PC-9 (cell line): ENCODE data around the gene FKTN. TPM values are rescaled to one million over a fixed set of nuclear protein-coding genes. Genes with fewer than 3 reads are reported as not detected.
"Not testable (repeated sequence)": the region's sequence is repeated elsewhere in the genome, so short reads cannot be mapped to it uniquely, and the experiment has no call there.

Source experiments
- BruUV-seq: library from RNA; stranded (reverse); fragments of 400-500 nt; replicated peaks from 2 replicates; lab custom pipeline; 2021; lab: Mats Ljungman, UMichigan
- CTCF ChIA-PET: fragments of 300-600 bp; sonication (Branson Sonifier 250); formaldehyde crosslinking; loops from one replicate; lab custom pipeline; 2022; ENCODE audit warnings: antibody characterized with exemption; lab: Charles Lee
- POLR2A ChIA-PET: fragments of 300-600 bp; sonication (Branson Sonifier 250); formaldehyde crosslinking; loops from one replicate; lab custom pipeline; 2022; ENCODE audit warnings: antibody characterized with exemption; ENCODE audit not compliant: unreplicated experiment; lab: Charles Lee
- DNase-seq, 2 experiments: peaks; one replicate each; pipeline versions ENCODE4 v3.0.0 to v3.0.0-alpha.2; 2015 to 2022; ENCODE audit warnings: mixed read lengths in 1 of 2
- H2AFZ ChIP-seq: fragments of 200-600 bp; sonication (generic); 2 replicates; pipeline ENCODE4 v1.8.1; 2017; ENCODE audit warnings: antibody characterized with exemption
- H3F3A ChIP-seq: fragments of 200-600 bp; sonication (generic); 2 replicates; pipeline ENCODE4 v1.8.1; 2017; ENCODE audit warnings: antibody characterized with exemption, mild to moderate bottlenecking, low read depth; ENCODE audit not compliant: insufficient read depth
- H3K27ac ChIP-seq: fragments of 200-600 bp; sonication (generic); 2 replicates; pipeline ENCODE4 v1.6.1; 2016; ENCODE audit warnings: mixed run types
- H3K27me3 ChIP-seq: fragments of 200-600 bp; sonication (generic); 2 replicates; pipeline ENCODE4 v1.6.1; 2016; ENCODE audit warnings: low read depth, mixed run types; ENCODE audit not compliant: insufficient read depth
- H3K36me3 ChIP-seq: fragments of 200-600 bp; sonication (generic); 2 replicates; pipeline ENCODE4 v1.6.1; 2016; ENCODE audit warnings: low read depth, mixed run types
- H3K4me1 ChIP-seq: fragments of 200-600 bp; sonication (generic); replicated peaks from 2 replicates; pipeline ENCODE4 v1.6.1; 2016; ENCODE audit warnings: mixed run types; ENCODE audit not compliant: insufficient read depth
- H3K4me2 ChIP-seq: fragments of 200-600 bp; sonication (generic); 2 replicates; pipeline ENCODE4 v1.6.1; 2017; ENCODE audit warnings: mixed run types
- H3K4me3 ChIP-seq: fragments of 200-600 bp; sonication (generic); 2 replicates; pipeline ENCODE4 v1.6.1; 2016; ENCODE audit warnings: mixed run types
- H3K79me2 ChIP-seq: fragments of 200-600 bp; sonication (generic); 2 replicates; pipeline ENCODE4 v1.6.1; 2017; ENCODE audit warnings: low read depth, mixed run types
- H3K9me2 ChIP-seq: fragments of 200-600 bp; sonication (generic); 2 replicates; pipeline ENCODE4 v1.8.1; 2017; ENCODE audit warnings: mild to moderate bottlenecking; ENCODE audit not compliant: insufficient read depth
- H3K9me3 ChIP-seq: fragments of 200-600 bp; sonication (generic); 2 replicates; pipeline ENCODE4 v1.8.1; 2016; ENCODE audit warnings: low read depth; ENCODE audit not compliant: insufficient read depth
- H4K20me1 ChIP-seq: fragments of 200-600 bp; sonication (generic); 2 replicates; pipeline ENCODE4 v1.8.1; 2017; ENCODE audit not compliant: insufficient read depth
- EZH2 ChIP-seq: fragments of 200-600 bp; sonication (generic); IDR thresholded peaks from 2 replicates; pipeline ENCODE4 v1.8.0; 2017; ENCODE audit warnings: antibody characterized with exemption, low read depth
- intact Hi-C: fragments of 100-400 bp; cut with micrococcal nuclease; formaldehyde crosslinking; loops from one replicate; pipeline ENCODE4 v1.10.0; 2022; ENCODE audit not compliant: unreplicated experiment
- total RNA-seq: library from RNA; stranded (reverse); gene quantifications from 2 replicates; pipeline ENCODE4 v1.2.3, GENCODE V29; 2021
- TF ChIP-seq, protein P1 (sequence below): fragments of 200-600 bp; sonication (generic); conservative IDR thresholded peaks from 2 replicates; pipeline ENCODE4 v1.6.1; 2017; ENCODE audit warnings: mixed run types, antibody characterized with exemption, mild to moderate bottlenecking, moderate library complexity

FKTN gene
- total RNA-seq, 1 experiment from 2014 or later: 32.3 TPM

GRCh38 chr9:105511446-105511845, 46.5 kb upstream of the FKTN start:
- H3K27ac ChIP-seq: no peak overlapping the region
- H3K4me2 ChIP-seq: no peak overlapping the region
- BruUV-seq: no TSS peak
- no peaks in the 10 kb centered on the region for H4K20me1 ChIP-seq
- H3K9me3 ChIP-seq: no peaks in the 10 kb centered on the region
- H2AFZ ChIP-seq: no peak overlapping the region
- ChIA-PET POLR2A (no interaction called here), CTCF (no interaction called here)
- DNase-seq: no peak
- H3K4me3 ChIP-seq: no peak overlapping the region
- TF ChIP-seq EZH2: no peak
- TF ChIP-seq, protein P1, sequence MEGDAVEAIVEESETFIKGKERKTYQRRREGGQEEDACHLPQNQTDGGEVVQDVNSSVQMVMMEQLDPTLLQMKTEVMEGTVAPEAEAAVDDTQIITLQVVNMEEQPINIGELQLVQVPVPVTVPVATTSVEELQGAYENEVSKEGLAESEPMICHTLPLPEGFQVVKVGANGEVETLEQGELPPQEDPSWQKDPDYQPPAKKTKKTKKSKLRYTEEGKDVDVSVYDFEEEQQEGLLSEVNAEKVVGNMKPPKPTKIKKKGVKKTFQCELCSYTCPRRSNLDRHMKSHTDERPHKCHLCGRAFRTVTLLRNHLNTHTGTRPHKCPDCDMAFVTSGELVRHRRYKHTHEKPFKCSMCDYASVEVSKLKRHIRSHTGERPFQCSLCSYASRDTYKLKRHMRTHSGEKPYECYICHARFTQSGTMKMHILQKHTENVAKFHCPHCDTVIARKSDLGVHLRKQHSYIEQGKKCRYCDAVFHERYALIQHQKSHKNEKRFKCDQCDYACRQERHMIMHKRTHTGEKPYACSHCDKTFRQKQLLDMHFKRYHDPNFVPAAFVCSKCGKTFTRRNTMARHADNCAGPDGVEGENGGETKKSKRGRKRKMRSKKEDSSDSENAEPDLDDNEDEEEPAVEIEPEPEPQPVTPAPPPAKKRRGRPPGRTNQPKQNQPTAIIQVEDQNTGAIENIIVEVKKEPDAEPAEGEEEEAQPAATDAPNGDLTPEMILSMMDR: no peak
- no peaks in the 10 kb centered on the region for H3K79me2 ChIP-seq
- intact Hi-C loops: no loop called here
- no peaks in the 10 kb centered on the region for H3F3A ChIP-seq
- no peaks in the 10 kb centered on the region for H3K27me3 ChIP-seq
- H3K9me2 ChIP-seq: no peaks in the 10 kb centered on the region
- no peaks in the 10 kb centered on the region for H3K4me1 ChIP-seq
- H3K36me3 ChIP-seq: no peaks in the 10 kb centered on the region

DNA sequence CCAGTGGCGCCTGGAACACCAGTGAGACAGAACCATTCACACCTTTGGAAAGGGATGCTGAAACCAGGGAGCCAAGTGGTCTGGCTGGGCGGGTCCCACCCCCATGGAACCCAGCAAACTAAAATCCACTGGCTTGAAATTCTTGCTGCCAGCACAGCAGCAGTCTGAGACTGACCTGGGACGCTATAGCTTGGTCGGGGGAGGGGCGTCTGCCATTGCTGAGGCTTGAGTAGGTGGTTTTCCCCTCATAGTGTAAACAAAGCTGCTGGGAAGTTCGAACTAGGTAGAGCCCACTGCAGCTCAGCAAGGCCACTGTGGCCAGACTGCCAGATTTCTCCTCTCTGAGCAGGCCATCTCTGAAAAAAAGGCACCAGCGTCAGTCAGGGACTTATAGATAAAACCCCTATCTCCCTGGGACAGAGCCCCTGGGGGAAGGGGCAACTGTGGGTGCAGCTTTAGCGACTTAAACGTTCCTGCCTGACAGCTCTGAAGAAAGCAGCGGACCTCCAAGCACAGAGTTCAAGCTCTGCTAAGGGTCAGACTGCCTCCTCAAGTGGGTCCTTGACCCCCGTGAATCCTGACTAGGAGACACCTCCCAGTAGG, 42.0 kb upstream of the FKTN start:
- no peak overlapping the region for H3K27ac ChIP-seq
- H3F3A ChIP-seq: no peaks in the 10 kb centered on the region
- no peaks in the 10 kb centered on the region for H4K20me1 ChIP-seq
- no peak for DNase-seq
- ChIA-PET CTCF (no interaction called here), POLR2A (no interaction called here)
- no peak overlapping the region for H3K4me3 ChIP-seq
- no peaks in the 10 kb centered on the region for H3K9me3 ChIP-seq
- H3K27me3 ChIP-seq: no peaks in the 10 kb centered on the region
- intact Hi-C loops: no loop called here
- H2AFZ ChIP-seq: no peak overlapping the region
- no TSS peak for BruUV-seq
- no peak overlapping the region for H3K4me2 ChIP-seq
- no peaks in the 10 kb centered on the region for H3K79me2 ChIP-seq
- no peaks in the 10 kb centered on the region for H3K9me2 ChIP-seq
- no peaks in the 10 kb centered on the region for H3K4me1 ChIP-seq
- TF ChIP-seq EZH2: no peak
- TF ChIP-seq, protein P1: no peak
- no peaks in the 10 kb centered on the region for H3K36me3 ChIP-seq

DNA sequence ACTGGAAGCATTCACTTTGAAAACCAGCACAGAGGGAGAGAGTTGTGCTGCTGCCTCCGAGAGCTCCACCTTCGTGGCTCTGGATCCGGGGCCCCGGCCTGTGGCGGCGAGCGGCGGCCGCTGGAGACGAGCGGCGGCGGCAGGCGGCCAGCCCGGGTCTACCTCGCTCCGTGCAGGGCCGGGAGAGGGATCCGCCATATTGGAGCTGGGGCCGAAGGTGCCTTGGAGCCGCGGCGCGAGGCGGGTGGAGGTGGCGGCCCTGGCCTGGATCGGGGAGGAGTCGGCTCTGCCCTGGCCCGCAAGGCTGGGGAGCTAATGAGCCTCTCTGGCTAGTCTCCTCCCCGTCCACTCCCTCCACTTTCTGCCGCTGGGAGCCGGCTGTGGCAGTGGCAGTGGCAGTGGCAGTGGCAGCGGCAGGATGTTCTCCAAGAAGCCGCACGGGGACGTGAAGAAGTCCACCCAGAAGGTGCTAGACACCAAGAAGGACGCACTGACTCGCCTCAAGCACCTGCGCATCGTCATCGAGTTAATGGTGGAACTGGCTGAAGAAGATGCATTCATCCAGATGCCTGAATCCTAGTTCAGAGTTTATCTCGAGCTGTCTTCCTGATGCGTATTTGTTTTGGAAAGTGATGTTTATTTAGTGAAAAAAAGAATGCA, 38.1 kb upstream of the FKTN start:
- H3K79me2 ChIP-seq, POLR2A ChIA-PET, H3K4me2 ChIP-seq, CTCF ChIA-PET, intact Hi-C loops, H3K9me2 ChIP-seq, H3K27ac ChIP-seq, H3F3A ChIP-seq, H3K4me1 ChIP-seq, H2AFZ ChIP-seq, H3K9me3 ChIP-seq, H3K36me3 ChIP-seq, H4K20me1 ChIP-seq, H3K4me3 ChIP-seq, BruUV-seq, H3K27me3 ChIP-seq: not testable (repeated sequence)
- peak in 1 of 2 experiments; percentile 9 for DNase-seq

DNA sequence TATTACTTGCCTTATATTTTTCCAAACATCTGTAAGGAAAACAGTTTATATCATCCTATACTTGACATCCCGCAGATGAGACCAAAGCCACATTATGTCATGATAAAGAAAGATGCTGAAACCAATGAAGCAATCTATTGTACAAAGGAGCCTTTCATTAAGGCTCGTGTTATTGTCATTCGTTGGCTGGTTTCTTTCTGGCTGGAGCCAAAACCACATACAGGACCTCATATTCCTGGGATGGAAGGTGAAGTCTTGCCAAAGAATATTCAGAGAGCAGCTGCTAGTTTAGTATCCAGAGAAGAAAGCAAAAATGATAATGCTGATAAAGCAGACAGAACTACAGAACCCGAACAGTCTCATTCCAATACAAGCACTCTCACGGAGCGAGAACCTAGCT, 36.9 kb upstream of the FKTN start:
- H3K4me3 ChIP-seq, H3K27ac ChIP-seq, BruUV-seq, H3K27me3 ChIP-seq, H2AFZ ChIP-seq, CTCF ChIA-PET, H3K79me2 ChIP-seq, intact Hi-C loops, H3F3A ChIP-seq, H3K36me3 ChIP-seq, H3K4me1 ChIP-seq, H4K20me1 ChIP-seq, H3K4me2 ChIP-seq, DNase-seq, H3K9me3 ChIP-seq, H3K9me2 ChIP-seq, POLR2A ChIA-PET: not testable (repeated sequence)

GRCh38 chr9:105522618-105523385, 35.1 kb upstream of the FKTN start:
- POLR2A ChIA-PET, DNase-seq, H3K4me3 ChIP-seq, BruUV-seq, H3K9me3 ChIP-seq, H3K79me2 ChIP-seq, H4K20me1 ChIP-seq, H3F3A ChIP-seq, H3K36me3 ChIP-seq, H3K4me2 ChIP-seq, H3K4me1 ChIP-seq, H3K9me2 ChIP-seq, H3K27me3 ChIP-seq, CTCF ChIA-PET, intact Hi-C loops, H3K27ac ChIP-seq, H2AFZ ChIP-seq: not testable (repeated sequence)
